K562 (cell line): ENCODE data around the gene ERMARD. TPM values are rescaled to one million over a fixed set of nuclear protein-coding genes. Genes with fewer than 3 reads are reported as not detected.
A peak's percentile ranks its signal among the peaks of the same experiment; 100 is the strongest.

Source experiments
- ARID2 ChIP-seq: fragments of 450-650 bp; IDR thresholded peaks from 2 replicates; pipeline ENCODE4 v1.6.1; 2017; ENCODE audit warnings: antibody characterized with exemption, mild to moderate bottlenecking
- CHAMP1 ChIP-seq: fragments of 450-650 bp; IDR thresholded peaks from 2 replicates; pipeline ENCODE4 v1.6.1; 2016; ENCODE audit warnings: mild to moderate bottlenecking
- ETV6 ChIP-seq, 3 experiments: fragments of 150-350 bp in 1 of 3; sonication (generic) in 1 of 3; formaldehyde crosslinking in 1 of 3; IDR thresholded peaks; 2 replicates each; pipeline versions ENCODE4 v1.6.1 to v1.8.0; 2014 to 2022; ENCODE audit warnings: borderline replicate concordance in 2 of 3, low read depth in 2 of 3, antibody characterized with exemption in 1 of 3, low read length in 1 of 3, mild to moderate bottlenecking in 1 of 3, missing genetic modification reagents in 1 of 3
- ILF3 ChIP-seq: fragments of 450-650 bp; IDR thresholded peaks from 2 replicates; pipeline ENCODE4 v1.6.1; 2018; ENCODE audit warnings: antibody characterized with exemption, mild to moderate bottlenecking, moderate library complexity, borderline replicate concordance
- RFX7 ChIP-seq: fragments of 250-450 bp; sonication (Bioruptor Pico); IDR thresholded peaks from 2 replicates; pipeline ENCODE4 v1.5.1; 2021; ENCODE audit warnings: mild to moderate bottlenecking
- SREBF2 ChIP-seq: sonication (generic); formaldehyde crosslinking; IDR thresholded peaks from 2 replicates; pipeline ENCODE4 v1.4.0; 2020; ENCODE audit warnings: mild to moderate bottlenecking, missing genetic modification reagents
- SRSF9 ChIP-seq: fragments of 200-400 bp; formaldehyde crosslinking; IDR thresholded peaks from 2 replicates; pipeline ENCODE4 v1.6.1; 2017; ENCODE audit warnings: low read depth, low read length, borderline replicate concordance
- polyA plus RNA-seq, 8 experiments: library from polyadenylated mRNA; depleted of rRNA in 4 of 8; stranded (reverse) in 5 of 8; unstranded in 3 of 8; fragments of >200 nt; fragmentation: Nextera tagmentation in 2 of 8; fragmentation: Illumina TruSeq in 1 of 8; extraction: Ambion mirVana in 2 of 8; extraction: Trizol in 1 of 8; gene quantifications; 2 replicates each; pipeline versions ENCODE4 v1.2.1 to v1.2.3, GENCODE V29; 2011 to 2014; ENCODE audit warnings: inconsistent platforms in 1 of 8, missing spikeins in 1 of 8
- total RNA-seq, 7 experiments: library from RNA; depleted of rRNA in 6 of 7; stranded (reverse); fragments of >200 nt in 6 of 7; fragmentation: Illumina TruSeq in 2 of 7; extraction: Trizol in 2 of 7; gene quantifications; 2 replicates each; pipeline versions ENCODE4 v1.2.1 to v1.2.3, GENCODE V29; 2011 to 2021; ENCODE audit warnings: low replicate concordance in 1 of 7
- TF ChIP-seq, protein P1 (sequence below): fragments of 450-650 bp; formaldehyde crosslinking; IDR thresholded peaks from 2 replicates; pipeline ENCODE4 v1.4.0; 2020; ENCODE audit warnings: mild to moderate bottlenecking, moderate library complexity
- TF ChIP-seq, protein P2 (sequence below): fragments of 250-450 bp; sonication (Bioruptor Pico); IDR thresholded peaks from 2 replicates; pipeline ENCODE4 v1.8.0; 2022; ENCODE audit warnings: inconsistent platforms
- TF ChIP-seq, protein P3 (sequence below): fragments of 250-450 bp; sonication (Bioruptor Pico); IDR thresholded peaks from 2 replicates; pipeline ENCODE4 v1.8.0; 2021; ENCODE audit warnings: moderate library complexity, mild to moderate bottlenecking, inconsistent platforms
- TF ChIP-seq, protein P4 (sequence below): fragments of 450-650 bp; IDR thresholded peaks from 2 replicates; pipeline ENCODE4 v1.6.1; 2016; ENCODE audit warnings: low read depth

The ERMARD gene
- total and polyA plus RNA-seq, 9 of the 15 experiments (the other 6 are each of a cell fraction or from before 2014, with no cell fraction given) = 14.5 to 68.6 (median 27.7) TPM

DNA sequence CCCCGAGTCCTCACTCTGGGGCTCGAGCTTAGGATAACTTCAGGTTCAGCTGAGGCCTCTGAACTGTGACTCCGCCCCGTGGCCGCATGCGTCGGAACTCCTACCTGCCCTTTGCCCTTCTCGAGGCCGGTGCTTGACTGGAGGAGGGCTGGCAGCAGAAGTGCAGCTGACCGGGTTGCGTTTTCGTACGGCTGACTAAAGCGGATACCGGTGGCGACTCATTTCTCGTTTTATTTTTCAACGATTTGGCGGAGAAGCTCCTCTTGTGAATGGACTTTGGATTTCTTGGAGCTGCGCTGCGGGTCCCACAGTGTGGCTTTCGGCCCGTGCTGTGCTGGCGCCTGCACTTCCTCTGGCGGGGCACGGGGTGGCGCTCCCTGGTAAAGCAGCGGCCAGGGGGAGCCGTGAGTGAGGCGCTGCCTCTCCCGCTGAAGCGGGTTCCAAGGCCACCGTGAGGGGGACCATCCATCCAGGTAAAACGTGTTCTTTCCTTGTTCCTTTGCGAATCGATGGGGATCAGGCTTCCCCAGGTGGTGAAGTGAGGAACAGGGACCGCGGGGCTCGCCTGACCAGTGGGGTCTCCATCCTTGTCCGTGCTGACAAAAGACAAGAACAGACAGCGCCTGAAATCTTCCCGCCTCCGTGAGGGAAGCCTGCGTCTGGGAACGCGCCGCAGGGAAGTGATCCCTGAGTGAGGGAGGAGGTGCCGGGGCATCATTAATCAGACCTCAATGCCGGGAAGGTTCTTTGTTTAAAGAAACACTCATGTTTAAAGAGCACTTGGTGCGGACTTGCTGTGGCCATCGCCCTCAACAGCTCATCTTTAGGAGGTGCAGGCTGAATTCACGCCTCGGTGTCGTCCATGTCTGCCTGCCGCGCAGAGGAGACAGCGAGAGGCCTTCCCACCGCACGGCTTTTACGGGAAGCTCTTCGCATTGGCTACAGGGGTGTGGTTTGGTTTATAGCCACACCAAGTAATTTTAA lies 38.8 kb downstream of the ERMARD start (continued):
- TF ChIP-seq CHAMP1 = no peak
- TF ChIP-seq ETV6 (IDR thresholded peaks at IDR 0.05; ENCODE audit: borderline replicate concordance in 1 of 2, low read depth in 2 of 2, low read length in 1 of 2) = no peak
- TF ChIP-seq ETV6 (CRISPR knock-in tag; IDR thresholded peaks at IDR 0.05; ENCODE audit: borderline replicate concordance) = 0 out of 2 replicates have a peak, but pooled peaks have one; percentile 53
- TF ChIP-seq, protein P1, sequence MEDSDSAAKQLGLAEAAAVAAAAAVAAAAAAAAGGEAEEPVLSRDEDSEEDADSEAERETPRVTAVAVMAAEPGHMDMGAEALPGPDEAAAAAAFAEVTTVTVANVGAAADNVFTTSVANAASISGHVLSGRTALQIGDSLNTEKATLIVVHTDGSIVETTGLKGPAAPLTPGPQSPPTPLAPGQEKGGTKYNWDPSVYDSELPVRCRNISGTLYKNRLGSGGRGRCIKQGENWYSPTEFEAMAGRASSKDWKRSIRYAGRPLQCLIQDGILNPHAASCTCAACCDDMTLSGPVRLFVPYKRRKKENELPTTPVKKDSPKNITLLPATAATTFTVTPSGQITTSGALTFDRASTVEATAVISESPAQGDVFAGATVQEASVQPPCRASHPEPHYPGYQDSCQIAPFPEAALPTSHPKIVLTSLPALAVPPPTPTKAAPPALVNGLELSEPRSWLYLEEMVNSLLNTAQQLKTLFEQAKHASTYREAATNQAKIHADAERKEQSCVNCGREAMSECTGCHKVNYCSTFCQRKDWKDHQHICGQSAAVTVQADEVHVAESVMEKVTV (CRISPR knock-in tag) = peak; percentile 85
- no peak for TF ChIP-seq SREBF2 (CRISPR knock-in tag)
- TF ChIP-seq, protein P2, sequence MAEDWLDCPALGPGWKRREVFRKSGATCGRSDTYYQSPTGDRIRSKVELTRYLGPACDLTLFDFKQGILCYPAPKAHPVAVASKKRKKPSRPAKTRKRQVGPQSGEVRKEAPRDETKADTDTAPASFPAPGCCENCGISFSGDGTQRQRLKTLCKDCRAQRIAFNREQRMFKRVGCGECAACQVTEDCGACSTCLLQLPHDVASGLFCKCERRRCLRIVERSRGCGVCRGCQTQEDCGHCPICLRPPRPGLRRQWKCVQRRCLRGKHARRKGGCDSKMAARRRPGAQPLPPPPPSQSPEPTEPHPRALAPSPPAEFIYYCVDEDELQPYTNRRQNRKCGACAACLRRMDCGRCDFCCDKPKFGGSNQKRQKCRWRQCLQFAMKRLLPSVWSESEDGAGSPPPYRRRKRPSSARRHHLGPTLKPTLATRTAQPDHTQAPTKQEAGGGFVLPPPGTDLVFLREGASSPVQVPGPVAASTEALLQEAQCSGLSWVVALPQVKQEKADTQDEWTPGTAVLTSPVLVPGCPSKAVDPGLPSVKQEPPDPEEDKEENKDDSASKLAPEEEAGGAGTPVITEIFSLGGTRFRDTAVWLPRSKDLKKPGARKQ (CRISPR knock-in tag) = no peak
- no peak for TF ChIP-seq SRSF9
- TF ChIP-seq RFX7 (CRISPR knock-in tag) = no peak
- TF ChIP-seq, protein P3, sequence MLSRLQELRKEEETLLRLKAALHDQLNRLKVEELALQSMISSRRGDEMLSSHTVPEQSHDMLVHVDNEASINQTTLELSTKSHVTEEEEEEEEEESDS = no peak
- no peak for TF ChIP-seq ILF3
- TF ChIP-seq, protein P4, sequence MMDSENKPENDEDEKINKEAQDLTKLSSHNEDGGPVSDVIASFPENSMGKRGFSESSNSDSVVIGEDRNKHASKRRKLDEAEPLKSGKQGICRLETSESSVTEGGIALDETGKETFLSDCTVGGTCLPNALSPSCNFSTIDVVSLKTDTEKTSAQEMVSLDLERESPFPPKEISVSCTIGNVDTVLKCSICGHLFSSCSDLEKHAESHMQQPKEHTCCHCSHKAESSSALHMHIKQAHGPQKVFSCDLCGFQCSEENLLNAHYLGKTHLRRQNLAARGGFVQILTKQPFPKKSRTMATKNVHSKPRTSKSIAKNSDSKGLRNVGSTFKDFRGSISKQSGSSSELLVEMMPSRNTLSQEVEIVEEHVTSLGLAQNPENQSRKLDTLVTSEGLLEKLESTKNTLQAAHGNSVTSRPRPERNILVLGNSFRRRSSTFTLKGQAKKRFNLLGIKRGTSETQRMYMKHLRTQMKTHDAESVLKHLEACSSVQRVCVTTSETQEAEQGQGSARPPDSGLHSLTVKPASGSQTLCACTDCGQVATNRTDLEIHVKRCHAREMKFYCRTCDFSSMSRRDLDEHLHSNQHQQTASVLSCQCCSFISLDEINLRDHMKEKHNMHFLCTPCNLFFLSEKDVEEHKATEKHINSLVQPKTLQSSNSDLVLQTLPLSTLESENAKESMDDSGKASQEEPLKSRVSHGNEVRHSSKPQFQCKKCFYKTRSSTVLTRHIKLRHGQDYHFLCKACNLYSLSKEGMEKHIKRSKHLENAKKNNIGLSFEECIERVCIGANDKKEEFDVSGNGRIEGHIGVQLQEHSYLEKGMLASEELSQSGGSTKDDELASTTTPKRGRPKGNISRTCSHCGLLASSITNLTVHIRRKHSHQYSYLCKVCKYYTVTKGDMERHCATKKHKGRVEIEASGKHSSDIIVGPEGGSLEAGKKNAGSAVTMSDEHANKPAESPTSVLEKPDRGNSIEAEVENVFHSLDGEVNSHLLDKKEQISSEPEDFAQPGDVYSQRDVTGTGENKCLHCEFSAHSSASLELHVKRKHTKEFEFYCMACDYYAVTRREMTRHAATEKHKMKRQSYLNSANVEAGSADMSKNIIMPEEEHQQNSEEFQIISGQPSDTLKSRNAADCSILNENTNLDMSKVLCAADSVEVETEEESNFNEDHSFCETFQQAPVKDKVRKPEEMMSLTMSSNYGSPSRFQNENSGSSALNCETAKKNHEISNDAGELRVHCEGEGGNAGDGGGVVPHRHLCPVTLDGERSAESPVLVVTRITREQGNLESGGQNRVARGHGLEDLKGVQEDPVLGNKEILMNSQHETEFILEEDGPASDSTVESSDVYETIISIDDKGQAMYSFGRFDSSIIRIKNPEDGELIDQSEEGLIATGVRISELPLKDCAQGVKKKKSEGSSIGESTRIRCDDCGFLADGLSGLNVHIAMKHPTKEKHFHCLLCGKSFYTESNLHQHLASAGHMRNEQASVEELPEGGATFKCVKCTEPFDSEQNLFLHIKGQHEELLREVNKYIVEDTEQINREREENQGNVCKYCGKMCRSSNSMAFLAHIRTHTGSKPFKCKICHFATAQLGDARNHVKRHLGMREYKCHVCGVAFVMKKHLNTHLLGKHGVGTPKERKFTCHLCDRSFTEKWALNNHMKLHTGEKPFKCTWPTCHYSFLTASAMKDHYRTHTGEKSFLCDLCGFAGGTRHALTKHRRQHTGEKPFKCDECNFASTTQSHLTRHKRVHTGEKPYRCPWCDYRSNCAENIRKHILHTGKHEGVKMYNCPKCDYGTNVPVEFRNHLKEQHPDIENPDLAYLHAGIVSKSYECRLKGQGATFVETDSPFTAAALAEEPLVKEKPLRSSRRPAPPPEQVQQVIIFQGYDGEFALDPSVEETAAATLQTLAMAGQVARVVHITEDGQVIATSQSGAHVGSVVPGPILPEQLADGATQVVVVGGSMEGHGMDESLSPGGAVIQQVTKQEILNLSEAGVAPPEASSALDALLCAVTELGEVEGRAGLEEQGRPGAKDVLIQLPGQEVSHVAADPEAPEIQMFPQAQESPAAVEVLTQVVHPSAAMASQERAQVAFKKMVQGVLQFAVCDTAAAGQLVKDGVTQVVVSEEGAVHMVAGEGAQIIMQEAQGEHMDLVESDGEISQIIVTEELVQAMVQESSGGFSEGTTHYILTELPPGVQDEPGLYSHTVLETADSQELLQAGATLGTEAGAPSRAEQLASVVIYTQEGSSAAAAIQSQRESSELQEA = no peak
- no peak for TF ChIP-seq ARID2
